ENCODE data around the gene PRKCA.
A peak's percentile ranks its signal among the peaks of the same experiment; 100 is the strongest.
"Not testable (repeated sequence)": the region's sequence is repeated elsewhere in the genome, so short reads cannot be mapped to it uniquely, and the experiment has no call there.

PRKCA gene

DNA sequence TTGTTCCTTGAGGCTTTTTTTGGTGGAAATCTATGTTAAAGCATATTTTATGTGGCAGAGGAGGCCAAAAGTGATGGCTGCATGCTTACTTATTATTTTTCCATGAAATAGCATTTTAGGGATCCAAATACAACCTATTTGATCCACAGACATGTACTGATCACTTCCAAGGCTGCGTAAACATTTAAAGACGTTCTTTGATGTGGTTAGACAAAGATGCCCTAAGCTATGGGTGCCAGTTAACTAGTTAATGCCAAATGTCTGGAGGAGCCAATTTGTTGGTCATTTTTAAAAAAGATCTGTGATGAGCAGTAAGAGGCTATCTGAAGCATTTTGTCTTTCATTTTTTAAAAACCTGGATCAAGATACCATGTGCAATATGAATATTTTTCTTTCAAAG is 17.3 kb upstream of the PRKCA start:
- Histone ChIP-seq H3K27ac (no peak overlapping the region), H3K4me3 (no peak overlapping the region)

DNA sequence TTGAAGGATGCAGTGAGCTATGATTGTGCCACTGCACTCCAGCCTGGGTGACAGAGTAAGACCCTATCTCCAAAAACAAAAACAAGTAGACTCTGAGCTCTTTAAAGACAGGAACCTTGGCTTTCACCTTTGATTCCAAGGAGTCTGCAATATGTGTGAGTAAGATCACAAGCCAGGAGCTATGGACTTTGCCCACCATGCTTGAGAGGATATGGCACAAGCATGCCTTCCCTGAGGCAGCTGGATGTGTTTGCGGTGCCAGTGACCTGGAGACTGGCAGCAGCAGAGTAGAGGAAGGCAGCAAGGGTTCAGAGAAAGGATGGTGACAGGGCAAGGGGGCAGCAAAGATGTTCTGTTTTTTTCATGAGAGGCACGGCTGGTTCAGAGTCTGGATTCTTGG is 14.5 kb upstream of the PRKCA start:
- no peak overlapping the region for H3K27ac ChIP-seq
- no peak overlapping the region for H3K4me3 ChIP-seq

DNA sequence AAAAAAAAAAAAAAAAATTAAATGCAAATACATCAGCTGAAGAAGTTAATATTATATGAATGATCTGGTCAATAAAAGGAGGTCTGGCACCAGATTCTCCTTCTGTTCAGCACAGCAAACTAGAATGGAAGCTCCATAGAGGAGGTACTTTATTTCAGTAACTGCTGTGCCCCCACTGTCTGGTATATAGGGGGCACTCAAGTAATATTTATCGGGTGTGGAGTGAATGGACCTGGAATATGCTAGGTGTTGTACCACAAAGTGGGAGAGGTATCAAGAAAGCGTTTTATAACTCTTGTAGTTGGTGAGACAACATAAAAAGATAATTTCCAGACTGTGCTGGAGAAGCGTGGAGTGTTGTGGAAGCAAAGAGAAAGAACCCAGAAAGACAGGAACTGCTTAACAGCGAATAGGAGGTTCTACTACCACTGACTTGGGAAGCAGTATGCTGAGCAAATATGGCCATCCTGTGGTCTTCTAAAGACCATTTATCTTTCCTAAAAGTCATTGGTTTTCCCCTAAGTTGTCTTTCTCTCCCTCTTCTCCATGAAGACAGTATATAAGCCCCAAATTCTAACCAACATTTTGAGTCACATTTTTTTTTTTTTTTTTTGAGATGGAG is 12.2 kb upstream of the PRKCA start:
- Histone ChIP-seq H3K27ac (no peak overlapping the region), H3K4me3 (no peak overlapping the region)

DNA sequence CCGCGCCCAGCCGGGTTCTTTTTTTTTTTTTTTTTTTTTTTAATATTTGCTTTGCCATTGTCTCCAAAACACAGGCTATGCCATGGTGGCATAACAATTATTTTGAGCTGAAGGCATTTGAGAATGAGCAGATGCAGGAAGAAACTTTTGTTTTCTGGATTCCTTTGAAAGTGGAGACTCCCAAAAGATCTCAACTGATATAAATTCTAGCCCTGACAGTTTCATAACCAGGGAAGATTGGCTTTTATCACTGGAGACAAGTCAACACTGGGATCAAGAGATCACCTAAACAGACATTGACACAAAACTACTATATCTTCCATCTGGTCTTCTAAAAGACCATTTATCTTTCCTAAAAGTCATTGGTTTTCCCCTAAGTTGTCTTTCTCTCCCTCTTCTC is 10.1 kb upstream of the PRKCA start:
- Histone ChIP-seq H3K27ac (no peak overlapping the region), H3K4me3 (no peak overlapping the region)

DNA sequence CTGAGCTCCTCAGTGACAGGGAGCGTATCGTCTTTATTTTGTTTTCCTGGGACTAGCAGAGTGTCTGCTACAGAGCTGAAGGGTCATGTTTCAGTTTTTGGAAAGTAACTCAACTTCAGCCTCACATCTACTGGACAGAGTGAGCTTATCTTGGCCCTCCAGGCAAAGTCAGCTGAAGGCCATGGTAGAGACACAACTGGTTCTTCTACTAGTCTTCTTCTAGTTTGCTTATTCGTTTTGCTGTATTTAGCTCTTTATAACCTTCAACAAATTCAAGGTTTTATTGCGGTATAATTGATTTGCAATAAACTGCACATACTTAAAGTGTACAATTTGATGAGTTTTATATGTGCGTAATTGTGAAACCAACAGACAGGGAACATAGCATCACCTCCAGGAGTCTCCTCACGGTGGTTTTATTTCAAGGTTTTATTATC is 6.1 kb upstream of the PRKCA start:
- H3K4me3 ChIP-seq: no peak overlapping the region
- H3K27ac ChIP-seq: no peak overlapping the region

DNA sequence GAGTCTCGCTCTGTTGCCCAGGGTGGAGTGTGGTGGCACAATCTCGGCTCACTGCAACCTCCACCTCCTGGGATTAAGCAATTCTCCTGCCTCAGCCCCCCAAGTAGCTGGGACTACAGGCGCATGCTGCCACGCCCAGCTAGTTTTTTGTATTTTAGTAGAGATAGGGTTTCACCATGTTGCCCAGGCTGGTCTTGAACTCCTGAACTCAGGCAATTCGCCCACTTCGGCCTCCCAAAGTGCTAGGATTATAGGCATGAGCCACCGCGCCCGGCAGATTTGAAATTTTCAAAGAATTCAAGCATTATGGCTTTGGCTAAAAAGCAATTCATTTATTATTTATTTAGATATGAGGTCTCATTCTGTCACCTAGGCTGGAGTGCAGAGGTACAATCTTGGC is 5.0 kb upstream of the PRKCA start:
- H3K27ac ChIP-seq, H3K4me3 ChIP-seq: not testable (repeated sequence)

DNA sequence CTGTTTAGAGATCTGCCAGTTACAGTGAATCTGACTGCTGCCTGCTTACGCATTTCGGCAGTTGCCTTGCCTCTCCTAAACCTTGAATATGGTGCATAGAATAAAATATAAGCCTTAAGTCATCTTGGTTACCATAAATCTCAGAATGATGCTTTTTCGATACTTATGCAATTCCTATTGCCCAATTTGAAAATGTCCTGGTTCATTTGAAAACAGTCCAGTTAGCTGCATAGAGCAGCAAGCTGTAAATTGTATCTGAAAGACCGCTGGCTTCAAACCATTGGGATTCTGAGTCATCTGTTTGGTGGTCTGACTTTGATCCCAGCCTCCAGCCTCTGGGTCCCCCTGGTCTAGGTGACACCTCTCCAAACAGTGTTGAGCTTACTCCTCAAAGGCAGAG is 2.7 kb upstream of the PRKCA start:
- no peak overlapping the region for H3K4me3 ChIP-seq
- H3K27ac ChIP-seq: no peak overlapping the region

DNA sequence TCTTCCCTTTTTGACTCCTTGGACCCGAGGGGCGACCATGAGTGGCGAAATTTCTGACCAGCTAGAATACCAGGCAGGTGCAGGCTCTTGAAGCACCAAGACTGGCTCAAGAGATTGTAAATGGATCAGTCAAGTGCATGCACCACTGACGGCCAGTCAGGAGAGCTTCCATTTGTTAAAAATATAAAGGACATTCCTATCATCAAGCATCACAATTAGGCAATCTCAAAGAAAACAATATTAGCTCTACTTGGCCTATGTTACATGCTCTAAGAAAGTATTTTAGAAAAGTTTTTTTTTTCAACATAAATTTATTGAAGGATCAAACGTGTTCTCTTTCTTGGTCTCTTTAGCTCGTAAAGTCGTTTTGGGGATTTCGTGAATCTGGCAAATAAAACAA is 1.5 kb upstream of the PRKCA start:
- Histone ChIP-seq H3K27ac (no peak overlapping the region), H3K4me3 (no peak overlapping the region)

DNA sequence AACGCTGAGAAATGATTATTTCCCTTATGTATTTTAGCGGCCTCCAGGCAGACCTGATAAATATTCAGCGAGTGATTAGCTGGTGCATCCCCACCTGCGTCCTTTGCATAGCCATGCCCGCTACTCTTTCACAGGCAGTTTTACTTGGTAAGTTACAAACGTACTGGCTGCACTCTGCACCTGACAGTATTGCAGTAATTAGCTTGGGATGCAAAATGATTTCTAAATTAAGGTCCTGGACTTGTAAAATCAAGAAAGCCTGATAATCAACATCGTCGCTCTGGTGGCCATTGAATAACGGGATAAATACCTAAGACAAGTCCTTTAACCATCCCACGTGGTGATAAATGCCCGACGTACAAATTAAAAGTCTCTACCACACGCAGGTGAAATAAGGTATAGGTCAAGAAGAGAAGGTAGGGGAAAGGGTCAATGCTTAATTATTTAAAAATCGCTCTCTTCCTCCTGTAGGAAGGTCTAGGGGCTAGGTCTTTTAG is 998 bp upstream of the PRKCA start:
- H3K4me3 ChIP-seq: peak overlapping the region; percentile 55 to 87 (median 75)
- H3K27ac ChIP-seq: peak overlapping the region in 12 of 21 experiments; percentile 44 to 83 (median 76)

DNA sequence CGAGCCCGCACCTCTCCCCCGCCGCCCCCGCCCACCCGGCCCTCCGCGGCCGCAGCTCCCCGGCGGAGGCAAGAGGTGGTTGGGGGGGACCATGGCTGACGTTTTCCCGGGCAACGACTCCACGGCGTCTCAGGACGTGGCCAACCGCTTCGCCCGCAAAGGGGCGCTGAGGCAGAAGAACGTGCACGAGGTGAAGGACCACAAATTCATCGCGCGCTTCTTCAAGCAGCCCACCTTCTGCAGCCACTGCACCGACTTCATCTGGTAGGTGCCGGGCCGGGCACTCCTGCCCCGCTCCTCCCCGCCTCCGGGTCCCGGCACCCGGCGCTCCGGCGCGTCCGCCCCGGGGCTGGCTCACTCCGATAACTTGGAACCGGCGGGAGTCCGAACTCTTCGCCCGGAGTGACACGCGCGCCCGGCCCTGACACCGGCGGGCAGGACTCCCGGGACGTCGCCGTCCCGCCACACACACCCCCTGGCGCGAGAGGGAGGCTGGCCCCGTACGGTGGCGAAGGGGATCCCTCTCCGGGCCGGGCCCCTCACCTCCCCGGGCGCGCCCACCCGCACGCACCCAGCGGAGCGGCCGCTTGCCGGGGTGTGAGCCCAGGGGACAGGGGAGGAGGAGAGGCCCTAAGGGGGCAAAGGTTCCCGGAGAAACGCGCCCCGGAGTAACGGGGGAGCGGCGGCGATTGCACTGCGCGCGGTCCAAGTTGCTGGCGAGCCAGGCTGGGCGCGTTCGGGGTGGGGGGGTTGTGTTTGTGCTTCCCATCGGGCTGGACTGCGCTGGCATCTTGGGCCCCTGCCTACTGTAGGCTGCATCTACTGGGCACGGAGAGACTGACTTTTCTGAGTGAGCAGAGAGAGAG is 581 bp downstream of the PRKCA start:
- Histone ChIP-seq H3K27ac (peak overlapping the region in 19 of 21 experiments; percentile 14 to 86 (median 62)), H3K4me3 (peak overlapping the region; percentile 52 to 87 (median 75))

DNA sequence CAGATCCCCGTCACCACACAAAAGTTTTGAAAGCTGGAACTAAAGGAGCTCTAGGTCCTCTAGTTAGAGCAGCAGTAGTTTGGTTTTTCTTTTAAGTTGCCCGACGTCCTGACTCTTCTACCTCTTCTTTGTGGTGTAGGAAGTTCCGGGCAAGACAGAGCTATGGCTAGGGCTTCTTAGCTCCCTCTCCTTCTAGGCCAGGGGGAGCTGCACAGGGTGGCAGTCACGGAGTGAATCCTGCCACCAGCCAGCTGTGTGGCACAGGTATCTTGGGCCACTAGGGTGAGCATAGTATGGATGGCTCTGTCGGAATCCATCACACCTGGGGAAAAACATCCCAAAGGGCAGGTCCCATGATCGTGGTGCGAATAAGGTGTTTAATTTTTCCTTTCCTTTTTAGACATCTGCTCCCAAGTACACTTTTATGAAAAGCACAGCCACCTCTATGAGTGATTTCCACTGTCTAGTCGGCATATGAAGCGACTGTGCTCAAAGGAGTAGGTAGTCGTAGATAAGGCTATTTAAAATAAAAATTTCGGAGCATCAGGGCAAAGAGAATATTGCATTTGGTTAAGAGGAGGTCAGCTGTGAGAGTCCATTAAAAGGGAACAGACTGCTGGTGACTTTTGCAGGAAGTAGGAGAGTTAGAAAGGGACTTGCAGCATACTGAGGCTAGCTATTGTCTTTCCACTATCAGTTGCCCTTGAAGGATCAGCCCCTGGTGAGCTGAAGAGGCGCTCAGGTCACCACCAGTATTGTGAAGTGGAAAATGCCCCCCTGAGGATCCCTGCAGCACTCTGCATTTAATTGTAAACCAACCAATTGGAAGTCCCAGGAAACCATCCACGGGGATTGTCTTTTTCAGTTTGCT is 2.1 kb downstream of the PRKCA start:
- Histone ChIP-seq H3K4me3 (peak overlapping the region in 4 of 7 experiments; percentile 12 to 87 (median 80)), H3K27ac (peak overlapping the region in 6 of 21 experiments; percentile 1 to 70 (median 25))

DNA sequence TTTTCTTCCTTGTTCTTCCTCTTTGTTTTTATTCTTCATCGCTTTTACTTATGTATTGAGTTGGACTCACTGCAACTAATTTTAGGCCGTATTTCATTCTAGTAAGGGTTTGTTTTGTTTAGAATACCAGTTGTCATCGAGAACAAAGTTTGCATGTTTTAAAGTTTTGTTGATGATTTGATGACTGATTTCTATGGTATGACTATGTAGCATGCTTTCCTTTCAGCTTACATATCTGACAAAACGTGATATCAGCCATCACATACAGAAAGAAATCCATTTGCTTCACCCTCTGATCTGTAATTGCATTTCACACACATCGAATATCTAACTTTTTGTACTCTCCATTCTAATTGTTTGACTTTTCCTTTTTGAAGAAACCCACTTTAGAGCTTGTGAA is 4.0 kb downstream of the PRKCA start:
- H3K27ac ChIP-seq: no peak overlapping the region

DNA sequence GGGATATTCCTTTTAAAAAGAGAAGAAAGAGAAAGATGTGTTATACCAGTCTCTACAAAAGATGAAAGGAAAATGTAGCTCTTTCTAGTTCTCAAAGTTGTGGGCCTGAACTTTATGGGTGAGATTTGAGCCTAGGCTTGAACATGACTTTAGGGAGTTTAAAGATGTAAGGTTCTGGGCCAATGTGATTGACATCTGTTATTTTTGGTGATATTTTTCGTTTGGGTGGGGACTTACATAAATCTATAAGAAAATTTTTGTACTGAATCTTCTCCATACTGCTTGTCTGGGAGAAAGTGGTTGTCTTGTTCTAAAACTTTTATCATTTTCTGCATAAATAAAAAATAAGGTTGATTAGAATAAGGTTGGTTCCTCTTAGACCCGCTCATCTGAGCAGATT is 4.8 kb downstream of the PRKCA start:
- H3K27ac ChIP-seq: no peak overlapping the region
- H3K4me3 ChIP-seq: no peak overlapping the region

More for the DNA sequence above, 4.0 kb downstream of the PRKCA start:
- no peak overlapping the region for H3K4me3 ChIP-seq

DNA sequence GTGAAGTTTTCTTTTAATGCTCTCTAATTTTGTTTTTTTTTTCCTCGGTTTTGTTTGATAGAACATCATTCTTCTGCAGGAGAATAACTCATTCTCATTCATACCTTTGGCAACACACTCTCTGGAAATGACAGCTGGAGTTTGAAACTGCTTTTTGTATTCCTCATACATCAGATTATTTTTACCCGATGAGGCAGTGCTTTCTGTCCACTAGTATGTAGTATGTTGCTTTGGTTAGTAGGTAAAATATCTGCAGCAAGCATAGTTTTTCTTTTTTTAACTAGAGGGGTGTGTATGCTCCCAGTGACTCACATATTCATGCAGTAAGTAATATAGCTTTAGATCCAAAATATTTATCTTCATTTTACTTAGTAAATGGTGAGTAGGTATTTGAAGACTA is 6.4 kb downstream of the PRKCA start:
- Histone ChIP-seq H3K27ac (no peak overlapping the region), H3K4me3 (no peak overlapping the region)

DNA sequence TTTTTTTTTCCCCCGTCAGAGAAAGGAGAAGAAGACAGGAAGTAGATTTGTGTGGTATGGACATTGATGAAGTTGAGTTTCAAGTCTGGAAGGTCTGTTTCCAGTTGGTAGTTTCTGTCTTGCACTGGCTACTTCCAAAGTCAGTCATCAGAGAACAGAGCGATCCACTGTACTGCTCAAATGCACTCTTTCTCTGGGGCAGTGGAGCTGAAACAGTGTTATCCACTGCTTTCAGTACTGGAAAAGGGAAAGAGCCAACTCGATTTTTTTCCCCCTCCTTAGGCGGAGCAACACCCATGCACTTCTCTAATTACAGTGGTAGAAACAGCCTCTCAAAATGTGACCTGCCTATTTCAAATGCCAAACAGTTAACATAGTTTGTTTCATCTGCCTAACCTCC is 7.4 kb downstream of the PRKCA start:
- H3K27ac ChIP-seq: no peak overlapping the region
- no peak overlapping the region for H3K4me3 ChIP-seq

DNA sequence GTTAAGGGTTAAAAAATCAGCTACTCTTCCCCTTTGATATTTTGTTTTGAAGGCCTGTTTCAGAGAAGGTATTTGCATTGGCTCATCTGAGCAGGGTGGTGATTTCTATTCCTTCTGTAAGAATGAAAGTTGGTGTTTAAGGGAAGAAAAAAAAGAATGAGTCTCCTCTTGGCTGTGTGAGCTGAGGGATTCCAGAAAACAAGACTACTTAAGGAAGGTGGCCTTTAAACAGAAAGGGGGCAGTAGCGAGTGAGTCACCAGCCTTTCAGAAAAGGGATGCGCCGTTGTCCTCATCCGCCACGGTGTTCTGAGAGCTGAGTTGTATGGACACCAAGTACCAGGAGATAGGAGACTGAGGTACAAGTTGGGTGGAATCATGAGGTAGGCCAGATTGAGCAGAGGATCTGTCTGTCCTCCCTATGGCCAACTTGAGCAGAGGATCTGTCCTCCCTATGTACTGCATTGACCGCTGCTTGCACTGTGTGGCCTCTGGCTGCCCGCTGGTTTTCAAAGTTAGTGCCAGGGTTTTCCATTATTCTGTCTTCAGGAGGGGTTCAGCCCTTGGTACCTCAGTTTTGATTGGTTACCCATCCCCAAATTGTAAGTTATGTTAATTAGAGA is 8.2 kb downstream of the PRKCA start:
- Histone ChIP-seq H3K4me3 (no peak overlapping the region), H3K27ac (no peak overlapping the region)

DNA sequence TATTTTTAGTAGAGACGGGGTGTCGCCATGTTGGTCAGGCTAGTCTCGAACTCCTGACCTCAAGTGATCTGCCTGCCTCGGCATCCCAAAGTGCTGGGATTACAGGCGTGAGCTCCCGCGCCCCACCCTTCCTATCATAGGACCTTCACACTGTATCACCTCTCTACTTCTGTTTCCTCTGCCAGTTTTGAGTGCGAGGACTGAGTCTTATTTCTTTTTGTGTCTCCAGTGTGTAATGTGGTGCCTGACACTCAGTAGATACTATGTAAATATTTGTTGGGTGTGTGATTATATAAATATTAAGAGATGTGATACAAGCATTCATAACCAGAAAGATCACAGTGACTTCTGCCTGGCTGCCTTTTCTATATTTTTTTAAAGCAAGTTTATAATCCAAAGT is 10.5 kb downstream of the PRKCA start:
- Histone ChIP-seq H3K27ac (no peak overlapping the region), H3K4me3 (no peak overlapping the region)

DNA sequence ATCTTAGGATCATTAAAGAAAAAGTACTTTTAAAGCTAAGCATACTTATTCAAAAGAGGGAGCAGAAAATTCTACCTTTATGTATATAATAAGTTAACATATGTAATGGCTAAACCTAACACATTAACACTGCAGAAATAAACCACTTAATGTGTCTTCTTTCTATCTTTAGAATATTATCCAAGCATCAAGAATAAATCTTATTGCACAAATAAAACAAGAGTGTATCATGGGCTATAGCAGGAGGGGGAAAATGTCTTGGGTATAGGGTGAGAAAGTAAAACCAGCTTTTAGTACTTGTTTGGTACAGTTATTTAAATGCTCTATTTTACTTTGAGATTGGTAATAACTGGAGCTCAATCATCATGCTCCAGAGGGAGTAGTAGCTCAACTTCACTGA is 10.9 kb downstream of the PRKCA start:
- no peak overlapping the region for H3K27ac ChIP-seq
- H3K4me3 ChIP-seq: no peak overlapping the region

DNA sequence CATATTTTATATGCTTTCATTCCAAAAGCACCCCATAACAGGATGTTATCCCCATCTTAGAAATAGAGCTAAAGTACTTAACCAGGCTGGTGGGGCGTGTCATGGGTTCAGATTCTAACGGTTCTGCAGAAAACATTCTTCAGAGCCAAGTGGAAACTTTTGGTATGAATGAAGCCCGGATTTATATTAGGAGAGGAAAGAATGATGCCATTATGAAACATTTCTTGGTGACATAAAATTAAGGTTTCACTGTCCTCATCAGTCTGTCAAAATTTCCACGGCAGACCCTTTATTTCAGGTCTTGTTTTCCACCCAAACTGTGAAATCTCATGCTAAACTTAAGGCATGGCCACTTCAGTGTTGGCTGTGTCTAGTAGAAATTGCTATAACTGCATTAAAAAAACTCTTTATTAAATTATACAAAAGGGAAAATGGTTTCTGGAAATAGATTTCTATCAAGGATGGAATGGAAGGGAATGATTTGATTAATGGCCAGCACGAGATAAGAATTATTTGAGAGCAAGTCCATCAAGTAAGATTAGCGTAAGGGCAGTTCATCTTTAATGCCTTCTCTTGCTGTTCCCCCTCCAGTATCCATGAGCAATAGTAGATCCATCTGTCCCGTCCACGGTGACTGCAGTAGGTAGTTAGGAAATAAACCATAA is 11.7 kb downstream of the PRKCA start:
- H3K4me3 ChIP-seq: no peak overlapping the region
- H3K27ac ChIP-seq: no peak overlapping the region

Measured in skin epidermis (tissue), 12 donors.